CD4-positive, alpha-beta T cell treated with Interleukin-1 beta for 1 hour (primary cell): ENCODE measurements around the gene ST8SIA1.

Experiments used
- DNase-seq, 2 donors: peaks; one replicate each; pipeline ENCODE4 v3.0.0-alpha.2; 2020 to 2022

Gene ST8SIA1

GRCh38 chr12:22282283-22282682, 52.2 kb downstream of the ST8SIA1 start:
- no peak for DNase-seq

DNA sequence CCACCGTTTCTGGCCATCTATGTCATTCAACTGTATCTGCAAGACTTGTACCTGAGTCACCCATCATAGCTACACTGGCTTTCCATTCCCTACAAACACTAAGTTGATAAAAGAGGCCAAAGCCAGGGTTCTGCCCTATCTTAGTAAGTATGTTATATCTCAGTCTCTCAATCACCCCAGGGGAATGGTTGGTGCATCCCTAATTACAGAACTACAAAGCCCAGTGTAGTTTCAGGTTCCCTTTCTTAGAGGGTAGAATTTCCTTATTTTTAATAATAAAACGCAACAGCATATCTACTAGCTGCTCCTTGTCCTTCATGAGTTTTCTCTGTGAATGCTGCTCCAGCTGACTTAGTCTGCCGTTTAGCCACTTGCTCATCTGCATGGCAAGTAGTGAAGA, 57.6 kb downstream of the ST8SIA1 start:
- no peak for DNase-seq

- no peak for DNase-seq
These were observed 58.2 kb downstream of the ST8SIA1 start for GRCh38 chr12:22276313-22276712.

DNA sequence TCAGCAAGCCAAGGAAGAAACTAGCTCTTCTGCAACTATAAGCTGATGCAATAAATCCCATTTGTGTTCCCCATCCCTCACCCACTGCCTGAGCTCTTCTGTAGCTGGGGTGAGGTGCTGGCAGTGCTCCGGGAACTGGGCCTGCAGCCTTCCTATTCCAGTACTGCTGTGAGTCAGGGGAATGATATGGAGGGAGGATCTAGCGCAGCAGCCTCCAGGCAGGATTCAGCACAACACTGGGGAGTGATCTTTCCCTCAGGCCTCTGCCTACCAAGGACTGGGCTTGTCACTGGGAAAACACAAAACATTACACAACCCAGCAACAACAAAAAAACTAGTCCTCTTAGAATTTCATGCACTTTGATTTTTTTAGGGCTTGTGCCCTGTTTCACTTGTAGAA, 58.7 kb downstream of the ST8SIA1 start:
- no peak for DNase-seq

DNA sequence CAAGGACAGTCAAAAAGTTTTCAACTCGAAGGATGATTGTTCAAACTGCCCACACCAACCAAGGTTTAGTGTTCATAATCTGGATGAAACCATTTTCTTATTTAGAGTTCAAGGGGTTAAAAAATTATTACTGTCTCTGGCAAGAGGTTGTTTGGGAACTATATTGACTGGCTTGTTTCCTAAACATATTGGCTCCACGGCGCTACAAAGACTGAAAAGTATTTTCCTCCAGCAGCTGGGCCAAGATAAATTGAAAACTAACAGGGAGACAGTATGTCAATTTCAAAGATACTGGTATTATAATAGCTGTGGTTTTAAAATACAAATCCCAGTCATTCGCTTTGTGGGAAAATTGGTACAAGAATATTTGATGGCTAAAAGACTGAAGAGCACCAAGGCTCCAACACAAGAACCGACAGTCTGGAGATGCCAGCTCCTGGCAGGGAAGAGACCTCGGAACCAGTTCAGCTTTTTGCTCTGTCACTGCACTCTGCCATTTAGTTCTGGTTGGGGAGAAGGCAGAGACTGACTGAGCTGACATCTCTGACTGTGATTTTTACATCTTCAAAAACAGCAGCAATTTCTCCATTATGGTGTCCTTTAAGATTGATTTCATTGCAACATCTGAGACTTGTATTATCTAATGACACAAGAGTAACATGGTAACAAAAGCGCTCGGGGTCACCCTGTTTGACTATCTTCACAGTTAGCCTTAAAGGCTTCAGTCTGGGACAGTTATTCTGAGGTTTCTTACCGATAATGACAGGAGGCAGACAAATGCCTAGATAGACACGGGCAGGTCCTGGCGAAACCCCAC, 62.0 kb downstream of the ST8SIA1 start:
- no peak for DNase-seq

GRCh38 chr12:22271023-22271422, 63.5 kb downstream of the ST8SIA1 start:
- no peak for DNase-seq

GRCh38 chr12:22268973-22269372, 65.5 kb downstream of the ST8SIA1 start:
- no peak for DNase-seq

DNA sequence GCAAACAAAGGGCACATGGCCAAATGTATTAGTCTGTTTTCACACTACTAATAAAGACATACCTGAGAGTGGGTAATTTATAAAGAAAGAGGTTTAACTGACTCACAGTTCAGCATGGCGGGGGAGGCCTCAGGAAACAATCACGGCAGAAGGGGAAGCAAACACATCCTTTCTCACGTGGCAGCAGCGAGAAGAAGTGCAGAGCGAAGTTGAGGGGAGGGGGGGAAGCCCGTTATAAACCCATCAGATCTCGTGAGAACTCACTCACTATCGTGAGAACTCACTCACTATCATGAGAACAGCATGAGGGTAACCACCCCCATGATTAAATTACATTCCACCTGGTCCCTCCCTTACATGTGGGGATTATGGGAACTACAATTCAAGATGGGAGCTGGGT, 66.1 kb downstream of the ST8SIA1 start:
- no peak for DNase-seq

DNA sequence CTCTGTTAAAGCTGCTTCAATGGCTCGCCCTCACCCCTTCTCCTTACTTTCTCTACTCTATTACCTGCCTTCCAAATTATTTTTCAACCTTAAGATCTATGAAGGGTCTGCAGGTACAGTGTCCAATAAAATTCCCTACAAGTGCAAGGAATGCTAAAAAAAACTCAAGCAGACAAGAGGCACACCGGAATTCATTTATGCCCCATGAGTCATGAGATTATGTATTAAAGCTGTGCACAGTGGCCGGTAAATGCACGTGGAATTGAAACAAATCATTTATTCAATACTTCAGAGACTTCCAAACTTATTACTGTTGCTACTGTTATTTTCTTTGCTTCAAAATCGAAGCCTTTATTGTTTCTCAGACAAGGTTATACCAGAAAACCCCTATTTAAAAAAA, 68.4 kb downstream of the ST8SIA1 start:
- DNase-seq: no peak

GRCh38 chr12:22264380-22264779, 70.1 kb downstream of the ST8SIA1 start:
- no peak for DNase-seq

DNA sequence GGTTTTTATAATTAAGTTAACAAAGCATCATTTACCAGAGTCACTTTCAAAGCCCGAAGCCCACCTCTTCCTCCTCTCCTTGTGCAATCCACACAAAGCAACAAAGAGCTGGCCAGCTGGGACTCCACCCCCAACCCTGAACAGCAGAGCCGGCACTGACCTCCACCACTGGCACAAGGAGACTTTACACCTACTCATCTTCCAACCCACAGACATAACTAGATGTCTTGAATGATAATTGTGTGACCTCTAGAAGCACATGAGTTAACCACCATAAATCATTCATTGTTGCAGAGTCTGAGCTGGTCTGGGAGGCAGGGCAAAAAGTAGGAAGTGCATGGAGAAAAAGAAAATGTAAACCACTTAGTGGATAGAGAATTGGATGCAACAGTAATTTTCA, 72.2 kb downstream of the ST8SIA1 start:
- DNase-seq: no peak

DNA sequence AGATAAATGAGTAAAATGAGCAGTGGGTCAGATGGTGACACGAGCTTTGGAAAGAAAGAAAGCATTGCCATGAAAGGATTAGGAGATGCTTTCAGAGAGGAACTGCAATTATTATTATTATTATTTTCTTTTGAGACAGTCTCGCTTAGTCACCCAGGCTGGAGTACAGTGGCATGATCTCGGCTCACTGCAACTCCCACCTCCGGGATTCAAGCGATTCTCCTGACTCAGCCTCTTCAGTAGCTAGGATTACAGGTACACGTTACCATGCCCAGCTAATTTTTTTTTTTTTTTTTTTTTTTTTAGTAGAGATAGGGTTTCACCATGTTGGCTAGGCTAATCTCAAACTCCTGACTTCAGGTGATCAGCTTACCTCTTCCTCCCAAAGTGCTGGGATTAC, 77.4 kb downstream of the ST8SIA1 start:
- DNase-seq: no peak

DNA sequence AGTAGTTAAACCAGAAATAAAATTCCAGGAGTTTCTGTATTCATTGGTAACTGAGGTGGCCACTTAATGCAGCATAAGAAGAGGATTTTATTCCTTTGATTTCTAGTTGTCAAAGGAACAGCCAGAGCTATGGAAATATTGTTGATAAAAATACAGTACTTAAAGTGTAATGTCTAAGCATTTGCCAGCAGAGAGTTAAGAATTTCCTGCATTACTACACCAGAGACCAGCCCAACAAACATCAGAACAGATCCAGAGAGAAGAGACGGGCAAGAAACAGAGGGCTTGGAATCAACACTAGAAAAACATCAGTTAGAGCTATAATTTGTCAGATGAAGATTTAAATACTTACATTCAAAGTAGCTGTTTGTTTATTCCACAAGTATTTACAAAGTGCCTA, 77.9 kb downstream of the ST8SIA1 start:
- DNase-seq: no peak

- DNase-seq: no peak
These were observed 78.5 kb downstream of the ST8SIA1 start for GRCh38 chr12:22256041-22256441.

DNA sequence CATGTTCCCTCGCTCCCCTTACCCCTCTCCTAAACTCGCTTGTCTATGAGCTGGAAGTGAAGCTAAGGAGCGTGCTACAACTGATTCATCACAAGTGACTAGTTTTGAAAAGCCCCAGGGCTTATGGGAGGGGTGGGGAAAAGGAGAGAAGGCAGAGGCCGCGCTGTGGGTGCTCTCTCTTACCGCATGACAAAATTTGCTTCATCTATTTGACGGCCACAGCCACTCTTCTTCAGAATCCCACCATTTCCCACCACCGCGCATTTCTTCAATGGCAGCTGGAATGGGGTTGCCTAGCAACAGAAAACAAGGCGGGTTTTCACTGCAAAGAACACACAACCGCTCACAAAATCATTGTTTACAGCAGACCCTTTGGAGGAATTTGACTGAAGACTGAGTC, 79.4 kb downstream of the ST8SIA1 start:
- DNase-seq: no peak

DNA sequence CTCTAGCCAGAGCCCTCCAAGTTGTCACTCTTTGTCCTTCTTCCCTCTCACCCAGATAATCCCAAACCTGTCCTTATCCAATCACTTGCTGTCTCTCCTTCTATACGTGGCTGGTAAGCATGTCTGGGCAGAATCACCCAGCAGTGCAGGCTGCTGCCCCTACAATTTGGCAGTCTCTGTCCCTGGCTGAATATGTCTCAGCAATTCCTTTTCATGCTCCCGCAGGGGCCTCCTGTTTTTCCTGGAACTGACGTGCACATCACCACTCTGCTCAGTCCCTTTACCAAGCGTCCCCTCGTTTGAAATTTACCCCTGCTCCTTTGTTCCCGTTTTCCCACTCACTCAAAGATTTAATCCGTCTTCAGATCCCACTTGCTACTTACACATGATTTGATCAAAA, 80.0 kb downstream of the ST8SIA1 start:
- no peak for DNase-seq

DNA sequence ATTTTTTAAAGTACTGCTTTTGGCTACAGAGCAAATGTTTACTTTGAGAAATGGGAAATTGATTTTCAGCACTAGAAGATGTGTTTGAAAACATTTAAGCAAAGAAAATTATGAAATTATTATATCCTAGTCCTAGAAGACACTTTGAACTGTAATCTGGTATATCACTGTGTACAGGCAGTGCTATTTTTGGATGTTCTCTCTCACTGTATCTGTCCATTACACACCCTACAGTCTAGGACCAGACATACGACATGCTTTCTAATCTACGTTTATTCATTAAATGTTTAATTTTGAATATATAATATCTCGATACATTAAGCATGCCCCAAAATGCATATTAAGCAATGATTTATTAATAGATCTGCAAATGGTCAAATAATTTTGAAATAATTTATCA, 82.5 kb downstream of the ST8SIA1 start:
- no peak for DNase-seq

DNA sequence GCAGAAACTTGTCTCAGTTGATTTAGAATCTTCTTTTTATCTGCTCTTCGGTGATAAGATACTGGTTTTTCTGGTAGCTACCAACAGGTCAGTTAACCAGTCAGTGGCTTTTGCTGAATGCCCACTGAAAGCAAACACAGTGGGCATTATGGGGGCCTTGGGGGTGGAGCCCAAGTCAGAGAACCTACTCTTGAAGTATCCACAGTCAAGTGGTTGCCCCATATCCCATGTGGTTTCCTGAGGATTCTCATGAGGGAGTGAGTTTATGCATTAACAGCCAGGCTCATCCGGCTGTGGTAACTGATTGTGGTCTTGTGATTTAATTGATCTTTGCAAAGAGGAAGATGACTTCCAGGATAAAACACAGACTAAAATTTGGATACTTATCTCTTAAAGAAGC, 83.7 kb downstream of the ST8SIA1 start:
- no peak for DNase-seq

DNA sequence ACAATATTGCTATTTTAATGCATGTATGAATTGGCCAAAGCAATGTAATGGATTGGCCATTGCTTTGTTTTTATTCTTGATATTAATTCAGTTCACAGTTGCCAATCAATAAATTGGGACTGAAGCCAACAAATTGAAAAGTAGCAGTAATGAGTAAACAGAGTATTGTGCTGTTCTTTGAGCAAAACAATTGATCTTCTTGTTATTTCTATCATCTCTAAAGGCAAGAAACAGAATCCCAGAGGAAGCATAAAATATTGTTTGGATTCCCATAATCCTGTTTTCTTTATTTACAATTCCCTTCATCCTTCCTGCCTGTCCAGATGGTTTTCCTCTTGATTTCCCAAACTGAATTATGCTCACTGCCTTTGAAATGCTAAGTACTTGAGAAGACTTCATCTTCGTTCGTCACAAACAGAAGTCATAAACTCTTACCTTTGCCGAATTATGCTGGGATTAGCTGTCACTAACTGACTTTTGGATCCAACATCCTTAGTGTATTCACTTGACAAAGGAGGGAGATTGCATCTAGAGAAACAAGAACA, 85.9 kb downstream of the ST8SIA1 start:
- DNase-seq: no peak

DNA sequence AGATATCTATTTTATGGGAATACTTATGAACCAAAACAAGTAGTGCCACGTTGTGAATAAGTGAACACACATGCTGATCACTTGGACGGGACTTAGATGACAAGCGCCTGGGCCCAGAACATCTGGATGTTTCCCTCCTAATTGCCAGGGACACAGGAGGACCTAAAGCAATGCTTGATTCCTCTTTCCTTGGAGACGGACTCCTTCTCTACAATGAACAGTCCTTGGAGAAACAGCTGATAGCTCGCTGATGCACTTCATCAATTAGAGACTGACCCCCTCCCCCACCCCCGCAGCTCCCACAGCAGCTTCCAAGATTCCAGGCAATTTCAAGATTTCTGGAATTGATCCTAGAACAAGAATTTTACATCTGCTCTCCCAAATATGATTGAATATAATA, 86.4 kb downstream of the ST8SIA1 start:
- DNase-seq: no peak

GRCh38 chr12:22246217-22246846, 88.2 kb downstream of the ST8SIA1 start:
- DNase-seq: no peak

- DNase-seq: no peak
These were observed 91.8 kb downstream of the ST8SIA1 start for GRCh38 chr12:22242726-22243125.

DNA sequence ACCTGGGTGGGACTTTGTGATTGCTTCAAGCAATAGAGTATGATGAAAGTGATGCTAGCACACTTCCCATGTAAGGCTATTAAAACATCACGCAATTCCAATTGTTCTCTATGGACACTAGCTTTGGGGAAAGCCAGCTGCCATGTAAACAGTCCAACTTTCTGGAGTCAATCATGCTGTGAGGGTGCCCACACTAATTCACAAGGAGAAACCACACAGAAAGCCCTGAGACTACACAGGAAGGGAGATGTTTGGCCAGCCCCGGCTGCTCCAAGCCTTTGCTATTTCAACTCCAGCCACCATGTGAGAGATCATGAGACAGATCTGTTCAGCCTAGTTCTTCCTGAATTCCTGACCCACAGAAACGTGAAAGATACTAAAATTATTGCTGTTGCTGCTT, 96.3 kb downstream of the ST8SIA1 start:
- DNase-seq: no peak

GRCh38 chr12:22234561-22234960, 99.9 kb downstream of the ST8SIA1 start:
- no peak for DNase-seq

DNA sequence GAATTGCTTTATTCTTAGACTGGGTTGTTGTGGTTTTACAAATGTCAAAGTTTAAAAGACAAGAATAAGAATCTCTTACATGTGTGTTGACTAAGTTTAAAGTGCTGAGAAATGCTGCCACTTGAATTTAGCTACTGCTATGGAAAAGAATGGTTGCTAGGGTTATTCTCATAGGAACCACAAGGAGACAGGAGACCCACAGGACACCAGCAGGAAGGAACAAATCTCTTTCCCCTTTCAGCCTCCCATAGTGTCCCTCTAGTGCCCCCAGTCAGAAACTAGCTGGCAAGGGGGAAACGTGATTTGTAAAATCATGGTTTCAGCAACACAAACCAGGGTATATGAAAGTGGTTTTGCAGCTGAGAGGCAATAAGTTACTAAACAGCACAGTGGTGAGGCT, 102.7 kb downstream of the ST8SIA1 start:
- DNase-seq: no peak
